HL-60 (cell line): ENCODE data around the gene GCLC.

ENCODE experiments used
- DNase-seq, 2 experiments: peaks; one replicate each; pipeline ENCODE4 v3.0.0-alpha.2; 2010 to 2020; ENCODE audit warnings: low read depth in 1 of 2, low spot score in 1 of 2
- H3K27ac ChIP-seq: fragments of 250-450 bp; sonication (Bioruptor Pico); replicated peaks from 2 replicates; pipeline ENCODE4 v1.5.1; 2020; ENCODE audit warnings: mild to moderate bottlenecking, moderate library complexity
- H3K27me3 ChIP-seq: fragments of 250-450 bp; sonication (Bioruptor Pico); 2 replicates; pipeline ENCODE4 v1.5.1; 2021; ENCODE audit warnings: mild to moderate bottlenecking, moderate library complexity; ENCODE audit not compliant: insufficient read depth, poor library complexity, severe bottlenecking
- H3K4me3 ChIP-seq: replicated peaks from 2 replicates; pipeline ENCODE4 v1.5.1; 2011; ENCODE audit warnings: mild to moderate bottlenecking, control low read depth, low read length; ENCODE audit not compliant: insufficient read depth
- CTCF ChIP-seq: IDR thresholded peaks from one replicate; pipeline ENCODE4 v1.5.1; 2011; ENCODE audit warnings: low read length, control low read depth, inconsistent platforms; ENCODE audit not compliant: insufficient read depth
- GABPA ChIP-seq: IDR thresholded peaks from 2 replicates; pipeline ENCODE4 v1.6.1; 2012; ENCODE audit warnings: low read depth
- POLR2AphosphoS5 ChIP-seq: IDR thresholded peaks from 2 replicates; pipeline ENCODE4 v1.6.1; 2012; ENCODE audit warnings: low read depth
- SPI1 ChIP-seq: IDR thresholded peaks from 2 replicates; pipeline ENCODE4 v1.6.1; 2012; ENCODE audit warnings: low read depth, mild to moderate bottlenecking, borderline replicate concordance
- TF ChIP-seq, protein P1 (sequence below): IDR thresholded peaks from 2 replicates; pipeline ENCODE4 v1.6.1; 2012; ENCODE audit warnings: low read depth; ENCODE audit not compliant: insufficient replicate concordance

GCLC gene

DNA sequence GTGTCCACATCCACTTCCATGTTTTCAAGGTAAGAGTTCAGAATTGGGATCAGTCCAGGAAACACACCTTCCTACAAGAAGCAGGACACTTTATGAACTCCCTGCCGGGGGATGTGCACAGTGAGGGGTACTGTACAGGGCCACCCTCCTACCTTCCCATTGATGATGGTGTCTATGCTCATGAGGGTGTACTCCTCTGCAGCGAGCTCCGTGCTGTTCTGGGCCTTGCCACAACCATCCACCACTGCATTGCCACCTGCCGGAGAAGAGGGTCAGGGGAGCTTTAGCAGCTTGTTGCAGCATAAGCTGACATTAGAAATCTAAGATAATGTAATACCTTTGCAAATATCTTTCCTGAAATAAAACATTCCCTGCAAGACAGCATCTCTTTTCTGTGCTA is 44.8 kb downstream of the GCLC start:
- TF ChIP-seq, protein P1, sequence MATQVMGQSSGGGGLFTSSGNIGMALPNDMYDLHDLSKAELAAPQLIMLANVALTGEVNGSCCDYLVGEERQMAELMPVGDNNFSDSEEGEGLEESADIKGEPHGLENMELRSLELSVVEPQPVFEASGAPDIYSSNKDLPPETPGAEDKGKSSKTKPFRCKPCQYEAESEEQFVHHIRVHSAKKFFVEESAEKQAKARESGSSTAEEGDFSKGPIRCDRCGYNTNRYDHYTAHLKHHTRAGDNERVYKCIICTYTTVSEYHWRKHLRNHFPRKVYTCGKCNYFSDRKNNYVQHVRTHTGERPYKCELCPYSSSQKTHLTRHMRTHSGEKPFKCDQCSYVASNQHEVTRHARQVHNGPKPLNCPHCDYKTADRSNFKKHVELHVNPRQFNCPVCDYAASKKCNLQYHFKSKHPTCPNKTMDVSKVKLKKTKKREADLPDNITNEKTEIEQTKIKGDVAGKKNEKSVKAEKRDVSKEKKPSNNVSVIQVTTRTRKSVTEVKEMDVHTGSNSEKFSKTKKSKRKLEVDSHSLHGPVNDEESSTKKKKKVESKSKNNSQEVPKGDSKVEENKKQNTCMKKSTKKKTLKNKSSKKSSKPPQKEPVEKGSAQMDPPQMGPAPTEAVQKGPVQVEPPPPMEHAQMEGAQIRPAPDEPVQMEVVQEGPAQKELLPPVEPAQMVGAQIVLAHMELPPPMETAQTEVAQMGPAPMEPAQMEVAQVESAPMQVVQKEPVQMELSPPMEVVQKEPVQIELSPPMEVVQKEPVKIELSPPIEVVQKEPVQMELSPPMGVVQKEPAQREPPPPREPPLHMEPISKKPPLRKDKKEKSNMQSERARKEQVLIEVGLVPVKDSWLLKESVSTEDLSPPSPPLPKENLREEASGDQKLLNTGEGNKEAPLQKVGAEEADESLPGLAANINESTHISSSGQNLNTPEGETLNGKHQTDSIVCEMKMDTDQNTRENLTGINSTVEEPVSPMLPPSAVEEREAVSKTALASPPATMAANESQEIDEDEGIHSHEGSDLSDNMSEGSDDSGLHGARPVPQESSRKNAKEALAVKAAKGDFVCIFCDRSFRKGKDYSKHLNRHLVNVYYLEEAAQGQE = no peak
- TF ChIP-seq GABPA = no peak
- no peak for TF ChIP-seq SPI1
- no peak for TF ChIP-seq CTCF
- TF ChIP-seq POLR2AphosphoS5 = no peak
- H3K27me3 ChIP-seq = no peaks in the 10 kb centered on the region
- no peak for DNase-seq
- H3K27ac ChIP-seq = no peak overlapping the region
- no peak overlapping the region for H3K4me3 ChIP-seq

DNA sequence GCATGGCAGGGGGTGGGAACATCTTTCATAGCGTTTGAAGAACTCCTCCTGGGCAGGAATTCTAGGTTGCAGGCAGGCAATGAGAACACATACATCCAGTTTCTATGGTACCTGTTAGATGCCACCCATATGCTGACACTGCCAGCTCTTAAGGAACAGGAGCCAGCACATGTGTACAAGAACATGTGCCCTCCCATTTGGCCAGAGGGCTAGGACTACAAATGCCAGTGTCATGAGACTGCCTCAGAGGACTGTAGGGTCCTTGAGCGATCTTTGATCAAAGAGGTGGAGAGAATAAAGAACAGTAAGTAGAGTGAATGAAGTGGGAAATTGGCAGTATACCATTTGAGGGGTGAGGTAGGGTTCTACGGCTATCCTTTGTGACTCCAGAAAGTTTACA is 45.8 kb downstream of the GCLC start:
- DNase-seq = no peak
- TF ChIP-seq SPI1 = no peak
- Histone ChIP-seq H3K4me3 (no peak overlapping the region), H3K27me3 (no peaks in the 10 kb centered on the region), H3K27ac (no peak overlapping the region)

- H3K27ac ChIP-seq = no peak overlapping the region
- DNase-seq = no peak
- TF ChIP-seq, protein P1 = no peak
- TF ChIP-seq POLR2AphosphoS5 = no peak
- no peak for TF ChIP-seq SPI1
- no peak overlapping the region for H3K4me3 ChIP-seq
- H3K27me3 ChIP-seq = no peaks in the 10 kb centered on the region
These were observed 46.3 kb downstream of the GCLC start for GRCh38 chr6:53498649-53499048.

DNA sequence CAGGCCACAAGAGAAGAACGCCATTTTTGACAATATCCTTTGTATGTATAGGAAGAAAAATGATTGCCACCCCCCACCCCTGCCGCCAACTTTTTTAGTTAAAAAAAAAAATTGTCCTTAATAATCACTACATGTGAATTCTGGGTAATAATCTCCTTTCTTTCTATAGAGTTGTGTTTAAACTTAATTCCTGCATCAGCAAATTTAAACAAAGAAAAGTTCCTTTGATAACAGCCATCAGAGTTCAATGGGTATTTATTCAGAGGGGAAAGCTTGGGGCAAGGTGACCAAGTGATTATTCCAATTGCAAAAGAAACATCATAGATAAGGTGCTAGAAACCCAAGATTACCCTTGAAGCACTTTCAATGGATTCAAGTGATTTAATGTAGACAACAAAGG is 47.0 kb downstream of the GCLC start:
- DNase-seq = no peak
- Histone ChIP-seq H3K27me3 (no peaks in the 10 kb centered on the region), H3K4me3 (no peak overlapping the region), H3K27ac (no peak overlapping the region)
- TF ChIP-seq CTCF (no peak), POLR2AphosphoS5 (no peak), GABPA (no peak), SPI1 (no peak)
- TF ChIP-seq, protein P1 = no peak
